ENCODE results near the gene PKP4.

- TF ChIP-seq POLR2A (IDR thresholded peaks at IDR 0.05; ENCODE audit: borderline replicate concordance, extremely low read depth, insufficient read depth, insufficient read length) (no peak), CTCF (IDR thresholded peaks at IDR 0.05 in 2 of 3, conservative IDR thresholded peaks at IDR 0.05 in 1 of 3; ENCODE audit: borderline replicate concordance in 1 of 3, insufficient read depth in 1 of 3, low read depth in 2 of 3, low read length in 2 of 3) (no peak), RAD21 (IDR thresholded peaks at IDR 0.05; ENCODE audit: low read depth) (no peak), ELF1 (IDR thresholded peaks at IDR 0.05; ENCODE audit: borderline replicate concordance, low read depth) (no peak), POLR2AphosphoS5 (IDR thresholded peaks at IDR 0.05; ENCODE audit: low read depth, low read length) (no peak), EZH2 (IDR thresholded peaks at IDR 0.05) (no peak), EZH2phosphoT487 (IDR thresholded peaks at IDR 0.05; ENCODE audit: borderline replicate concordance) (no peak)
- TF ChIP-seq, protein P1, sequence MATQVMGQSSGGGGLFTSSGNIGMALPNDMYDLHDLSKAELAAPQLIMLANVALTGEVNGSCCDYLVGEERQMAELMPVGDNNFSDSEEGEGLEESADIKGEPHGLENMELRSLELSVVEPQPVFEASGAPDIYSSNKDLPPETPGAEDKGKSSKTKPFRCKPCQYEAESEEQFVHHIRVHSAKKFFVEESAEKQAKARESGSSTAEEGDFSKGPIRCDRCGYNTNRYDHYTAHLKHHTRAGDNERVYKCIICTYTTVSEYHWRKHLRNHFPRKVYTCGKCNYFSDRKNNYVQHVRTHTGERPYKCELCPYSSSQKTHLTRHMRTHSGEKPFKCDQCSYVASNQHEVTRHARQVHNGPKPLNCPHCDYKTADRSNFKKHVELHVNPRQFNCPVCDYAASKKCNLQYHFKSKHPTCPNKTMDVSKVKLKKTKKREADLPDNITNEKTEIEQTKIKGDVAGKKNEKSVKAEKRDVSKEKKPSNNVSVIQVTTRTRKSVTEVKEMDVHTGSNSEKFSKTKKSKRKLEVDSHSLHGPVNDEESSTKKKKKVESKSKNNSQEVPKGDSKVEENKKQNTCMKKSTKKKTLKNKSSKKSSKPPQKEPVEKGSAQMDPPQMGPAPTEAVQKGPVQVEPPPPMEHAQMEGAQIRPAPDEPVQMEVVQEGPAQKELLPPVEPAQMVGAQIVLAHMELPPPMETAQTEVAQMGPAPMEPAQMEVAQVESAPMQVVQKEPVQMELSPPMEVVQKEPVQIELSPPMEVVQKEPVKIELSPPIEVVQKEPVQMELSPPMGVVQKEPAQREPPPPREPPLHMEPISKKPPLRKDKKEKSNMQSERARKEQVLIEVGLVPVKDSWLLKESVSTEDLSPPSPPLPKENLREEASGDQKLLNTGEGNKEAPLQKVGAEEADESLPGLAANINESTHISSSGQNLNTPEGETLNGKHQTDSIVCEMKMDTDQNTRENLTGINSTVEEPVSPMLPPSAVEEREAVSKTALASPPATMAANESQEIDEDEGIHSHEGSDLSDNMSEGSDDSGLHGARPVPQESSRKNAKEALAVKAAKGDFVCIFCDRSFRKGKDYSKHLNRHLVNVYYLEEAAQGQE (IDR thresholded peaks at IDR 0.05; ENCODE audit: low read depth) = no peak
Measured at GRCh38 chr2:158658396-158658795, 201.6 kb downstream of the PKP4 start.

Data from HCT116 (cell line).